GM18498 (cell line): ENCODE measurements around the gene FNDC3B.
"Not testable (repeated sequence)": the region's sequence is repeated elsewhere in the genome, so short reads cannot be mapped to it uniquely, and the experiment has no call there.

Source experiments
- ATAC-seq: cut with Tn5 transposase; IDR thresholded peaks from one replicate; pipeline ENCODE4 v1.9.1; 2021; ENCODE audit warnings: mild to moderate bottlenecking, moderate library complexity; ENCODE audit not compliant: unreplicated experiment

Gene FNDC3B

DNA sequence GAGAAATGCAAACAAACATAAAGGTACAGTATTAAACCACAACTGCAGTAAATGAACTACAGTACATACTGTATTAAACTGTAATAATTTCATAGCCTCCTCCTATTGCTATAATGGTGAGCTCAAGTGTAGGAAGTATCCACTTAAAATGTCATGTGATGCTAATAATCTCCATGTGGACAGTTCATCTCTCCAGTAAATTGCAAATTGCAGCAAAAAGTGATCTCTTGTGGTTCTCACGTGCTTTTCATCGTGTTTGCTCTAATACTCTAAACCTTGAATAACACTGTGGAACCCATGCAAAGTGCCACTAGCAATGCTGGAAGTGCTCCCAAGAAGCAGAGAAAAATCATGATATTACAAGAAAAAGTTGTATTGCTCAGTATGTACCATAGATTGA is 9.2 kb upstream of the FNDC3B start:
- ATAC-seq: no peak

- no peak for ATAC-seq
Measured at GRCh38 chr3:172031996-172032395, 7.4 kb upstream of the FNDC3B start.

GRCh38 chr3:172033396-172033795 is 6.0 kb upstream of the FNDC3B start:
- no peak for ATAC-seq

DNA sequence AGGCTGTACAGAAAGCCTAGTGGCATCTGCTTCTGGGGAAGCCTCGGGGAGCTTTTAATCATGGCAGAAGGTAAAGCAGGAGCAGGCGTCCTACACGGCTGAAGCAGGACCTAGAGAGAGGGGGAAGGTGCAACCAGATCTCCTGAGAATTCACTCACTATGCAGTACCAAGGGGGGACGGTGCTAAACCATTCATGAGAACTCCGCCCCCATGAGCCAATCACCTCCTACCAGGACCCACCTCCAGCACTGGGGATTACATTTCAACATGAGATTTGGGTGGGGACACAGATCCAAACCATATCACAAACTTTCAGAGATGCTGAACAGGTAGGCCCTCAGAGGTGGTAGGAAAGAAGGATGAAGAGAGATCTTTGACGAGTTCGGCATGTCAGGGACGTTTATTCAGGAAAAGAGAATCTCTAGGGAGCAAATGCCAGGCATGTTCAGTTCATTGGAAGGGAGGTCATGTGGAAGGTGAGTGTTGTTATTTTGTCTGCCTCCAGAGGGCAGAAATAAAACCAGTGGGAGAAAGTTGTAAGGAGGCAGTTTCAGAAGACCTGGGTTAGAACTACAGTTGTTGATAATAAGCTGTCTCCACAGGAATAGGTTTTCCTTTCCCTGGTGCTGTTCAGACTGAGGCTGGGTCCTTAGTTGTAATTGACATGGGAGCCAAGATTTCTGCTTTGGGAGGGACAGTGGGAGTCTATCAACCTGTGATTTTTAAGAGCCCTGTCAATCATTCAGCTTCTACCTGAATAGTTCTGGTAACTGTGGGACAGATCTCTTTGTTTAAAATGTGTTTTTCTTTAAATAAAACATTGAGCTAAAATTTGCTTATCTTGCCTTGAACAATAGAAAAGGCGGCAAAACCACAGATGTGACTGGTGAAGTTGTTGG is 4.3 kb upstream of the FNDC3B start:
- no peak for ATAC-seq

GRCh38 chr3:172036541-172037215 is 2.7 kb upstream of the FNDC3B start:
- ATAC-seq: no peak

GRCh38 chr3:172038798-172039435 is 461 bp upstream of the FNDC3B start:
- no peak for ATAC-seq

DNA sequence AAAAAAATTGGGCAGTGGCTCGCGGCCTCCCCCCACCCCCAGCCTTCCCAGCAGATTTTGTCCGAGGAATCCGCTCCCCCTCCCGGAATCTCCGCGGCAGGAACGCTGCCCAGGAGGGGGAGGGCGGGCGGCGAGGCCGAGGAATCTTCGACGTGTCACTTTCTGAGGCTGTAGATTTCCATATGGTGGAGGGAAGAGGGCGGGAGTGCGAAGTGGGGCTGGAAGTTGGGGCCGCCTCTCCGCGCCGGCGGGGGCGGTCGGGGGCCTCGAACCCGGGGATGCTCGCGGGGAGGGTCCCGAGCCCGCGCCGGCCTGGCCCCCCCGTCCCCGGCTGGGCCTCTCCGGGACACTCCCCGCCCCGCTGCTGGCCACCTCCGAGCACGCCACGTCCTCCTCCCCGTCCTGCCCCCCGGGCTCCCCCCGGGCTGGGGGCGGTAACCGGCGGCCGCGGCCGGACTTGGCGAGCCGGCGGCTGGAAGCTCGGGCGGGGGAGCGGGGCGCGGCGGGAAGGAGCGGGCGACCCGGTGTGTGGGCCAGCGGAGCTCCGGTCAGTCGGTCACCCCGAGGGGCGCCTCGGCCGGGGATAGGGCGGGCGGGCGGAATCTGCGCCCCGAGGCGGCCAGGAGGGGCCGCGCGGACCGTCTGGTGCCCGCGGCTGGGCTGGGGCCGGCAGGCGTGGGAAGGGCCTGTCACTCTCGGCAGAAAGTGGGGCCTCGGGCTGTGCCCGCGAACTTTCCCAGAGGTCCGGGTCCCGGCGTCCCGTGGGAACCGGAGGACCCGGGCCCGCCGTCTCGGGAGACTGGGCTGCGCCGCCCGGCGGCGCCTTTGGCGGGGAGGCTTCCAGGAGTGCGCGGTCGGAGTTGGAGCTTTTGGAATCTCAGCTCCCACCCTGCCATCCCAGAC is 951 bp downstream of the FNDC3B start:
- ATAC-seq: peak; percentile 41

GRCh38 chr3:172040981-172041963 is 1.9 kb downstream of the FNDC3B start:
- ATAC-seq: no peak

DNA sequence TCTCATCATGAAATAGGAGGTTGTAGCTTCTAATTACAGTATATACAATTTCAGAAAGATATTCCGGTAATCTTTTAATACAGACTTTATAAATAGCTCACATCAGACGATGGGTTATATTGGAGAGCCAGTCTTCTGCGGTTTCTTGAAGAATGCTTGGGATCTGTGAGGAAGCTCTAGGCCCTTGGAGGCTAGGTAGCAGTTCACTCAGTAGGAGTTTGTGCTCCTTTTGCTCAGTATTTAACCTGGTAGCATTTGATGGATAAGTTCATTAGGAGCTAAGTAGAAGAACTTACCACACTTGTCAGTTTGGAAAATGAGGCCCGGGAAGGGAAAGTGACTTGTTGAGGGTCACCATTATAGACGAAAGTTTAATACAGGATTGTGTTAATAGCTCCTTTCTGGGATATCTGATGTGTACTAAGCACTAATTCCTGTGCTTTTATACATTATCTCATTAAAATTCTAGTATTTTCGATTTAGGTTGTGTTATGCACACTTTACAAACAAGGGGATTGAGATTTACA is 2.8 kb downstream of the FNDC3B start:
- no peak for ATAC-seq

GRCh38 chr3:172042663-172043179 is 3.3 kb downstream of the FNDC3B start:
- ATAC-seq: not testable (repeated sequence)

- ATAC-seq: no peak
Measured at GRCh38 chr3:172043233-172043632, 3.9 kb downstream of the FNDC3B start.

GRCh38 chr3:172043766-172044165 is 4.4 kb downstream of the FNDC3B start:
- no peak for ATAC-seq

DNA sequence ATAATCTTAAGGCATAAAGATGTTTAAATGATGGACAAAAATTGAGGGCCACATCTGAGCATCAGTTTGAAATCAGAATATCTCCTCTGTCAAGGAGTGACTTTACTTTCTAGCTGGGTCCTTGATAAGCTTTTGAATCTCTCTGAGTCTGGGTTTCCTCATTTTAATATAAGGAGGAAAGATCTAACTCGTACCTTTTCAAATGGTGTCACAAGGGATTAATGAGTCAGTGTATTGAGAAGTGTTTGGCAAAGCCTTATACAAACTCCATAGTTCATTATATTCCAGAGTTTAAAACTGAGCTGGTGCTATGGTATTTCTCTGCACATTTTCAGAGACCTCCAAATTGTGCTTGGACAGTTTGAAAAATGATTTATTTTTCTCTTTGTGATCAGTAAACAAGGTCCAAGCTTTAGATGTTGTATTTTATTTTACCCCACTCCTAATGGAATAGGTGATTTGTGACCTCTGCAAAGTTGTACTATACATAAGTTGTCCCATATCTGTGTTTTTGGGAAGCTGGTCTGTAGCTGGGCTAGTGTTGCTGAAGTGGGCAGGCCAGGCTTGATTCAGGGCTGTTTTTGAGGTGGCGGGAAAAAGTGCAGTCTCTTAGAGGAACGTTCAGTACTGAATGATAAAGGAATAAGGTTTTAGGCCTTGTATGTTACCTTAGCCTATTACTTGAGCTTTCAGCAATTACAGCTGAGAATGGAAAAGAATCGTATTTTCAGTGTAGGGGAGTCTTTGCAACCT is 5.6 kb downstream of the FNDC3B start:
- no peak for ATAC-seq

DNA sequence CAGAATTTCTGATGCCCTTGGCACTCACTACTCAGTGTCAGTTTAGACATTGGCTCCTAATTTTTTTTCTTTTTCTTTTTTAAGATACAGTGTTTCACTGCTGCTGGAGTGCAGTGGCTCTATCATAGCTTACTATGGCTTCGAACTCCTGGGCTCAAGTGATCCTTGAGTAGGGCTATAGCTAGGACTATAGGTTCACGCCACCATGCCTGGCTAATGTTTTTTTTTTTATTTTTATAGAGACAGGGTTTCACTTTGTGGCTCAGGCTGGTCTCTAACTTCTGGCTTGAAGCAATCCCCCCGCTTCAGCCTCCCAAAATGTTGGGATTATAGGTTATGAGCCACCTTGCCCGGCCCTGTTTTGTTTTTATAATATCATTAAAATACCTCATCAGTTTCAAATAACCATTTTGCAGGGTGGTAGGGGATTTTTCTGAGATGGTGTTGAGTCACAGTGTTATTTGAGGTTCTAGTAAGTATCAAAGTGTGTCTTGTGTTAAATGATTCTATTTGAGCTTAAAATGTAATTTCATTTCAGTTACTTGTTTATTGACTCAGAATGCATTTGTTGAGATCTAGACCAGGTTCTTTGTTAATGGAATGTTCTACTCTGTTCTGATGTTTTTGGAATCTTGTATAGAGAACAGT is 7.0 kb downstream of the FNDC3B start:
- no peak for ATAC-seq

GRCh38 chr3:172047567-172048115 is 8.3 kb downstream of the FNDC3B start:
- no peak for ATAC-seq

GRCh38 chr3:172048599-172048998 is 9.2 kb downstream of the FNDC3B start:
- no peak for ATAC-seq

GRCh38 chr3:172051310-172051956 is 12.1 kb downstream of the FNDC3B start:
- no peak for ATAC-seq
